ENCODE results near the gene SLCO2A1.

Gene SLCO2A1

GRCh38 chr3:134060561-134061385 lies 31.0 kb upstream of the SLCO2A1 start:
- no peak for DNase-seq

- DNase-seq = no peak
These were observed 30.2 kb upstream of the SLCO2A1 start for GRCh38 chr3:134059671-134060560.

GRCh38 chr3:134059035-134059601 lies 29.4 kb upstream of the SLCO2A1 start:
- DNase-seq = no peak

DNA sequence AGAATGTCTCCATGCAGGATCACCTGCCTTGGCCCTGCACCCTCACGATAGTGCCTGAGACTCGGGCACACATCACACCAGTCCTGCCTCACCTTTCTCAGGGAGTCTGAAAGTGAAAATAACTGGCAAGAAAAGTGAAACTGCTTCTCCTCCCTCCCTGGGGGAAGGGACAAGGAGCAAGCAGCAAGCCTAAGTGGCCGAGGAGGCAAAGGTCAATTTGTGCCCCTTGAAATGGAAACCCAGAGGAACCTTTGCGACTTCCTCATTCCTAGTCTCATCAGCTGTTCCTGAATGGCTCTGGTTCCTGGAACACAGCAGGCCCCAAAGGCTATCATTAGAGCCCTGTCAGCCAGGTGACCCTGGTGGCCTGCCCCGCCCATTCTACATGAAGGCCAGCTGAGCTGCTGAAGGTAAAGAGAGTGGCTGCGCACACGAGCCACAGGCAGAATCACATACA lies 28.0 kb upstream of the SLCO2A1 start:
- no peak for DNase-seq

DNA sequence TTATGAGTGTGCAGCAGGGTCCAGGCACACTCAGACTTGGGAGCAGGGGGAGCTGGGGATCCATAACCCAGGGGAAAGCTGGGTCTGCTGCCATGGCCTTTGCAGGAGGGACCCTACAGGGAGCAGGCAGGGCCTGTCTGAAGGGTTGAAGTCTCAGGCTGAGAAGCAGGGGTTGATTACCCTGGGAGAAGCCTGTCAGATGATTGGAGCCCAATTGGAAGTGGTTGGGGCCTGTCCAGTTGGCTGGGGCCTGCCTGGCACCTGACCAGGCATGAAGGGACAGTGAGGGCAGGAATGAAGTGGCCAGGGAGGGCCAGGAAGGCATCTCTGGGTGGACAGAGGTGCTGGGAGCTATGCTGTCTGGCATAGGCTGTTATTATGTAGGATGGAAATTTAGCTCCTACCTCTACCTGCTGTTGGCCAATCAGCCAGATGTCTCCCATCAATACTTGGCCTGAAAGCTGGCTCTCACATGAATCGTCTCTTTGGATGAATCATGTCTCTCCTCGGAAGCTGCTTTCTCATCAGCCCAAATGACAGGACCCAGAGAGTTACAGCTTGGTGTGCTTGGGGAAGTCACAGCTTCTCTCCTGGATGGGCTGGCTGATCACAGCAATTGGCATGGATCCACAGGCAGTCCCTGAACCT lies 27.4 kb upstream of the SLCO2A1 start:
- no peak for DNase-seq

- DNase-seq = no peak
These were observed 26.8 kb upstream of the SLCO2A1 start for GRCh38 chr3:134056464-134056891.

GRCh38 chr3:134055661-134056060 lies 25.9 kb upstream of the SLCO2A1 start:
- DNase-seq = no peak

DNA sequence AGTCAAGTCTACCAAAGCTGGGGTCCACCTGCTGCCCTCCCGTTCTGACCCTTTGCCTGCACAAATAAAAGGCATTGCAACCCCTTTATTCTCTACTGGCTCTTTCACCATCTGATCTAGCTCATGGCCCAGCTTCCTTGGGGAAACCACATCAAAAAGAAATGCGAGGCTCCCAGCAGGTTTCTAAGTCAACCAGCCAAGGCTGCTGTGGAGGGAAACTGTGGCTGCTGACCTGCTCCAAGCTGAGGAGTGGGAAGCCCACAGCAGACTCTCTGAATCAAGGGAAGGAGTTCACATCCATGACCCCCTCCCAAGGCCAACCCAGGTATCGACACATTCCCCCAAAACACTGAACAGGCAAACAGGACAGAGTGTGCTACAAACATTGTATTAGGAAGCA lies 25.2 kb upstream of the SLCO2A1 start:
- DNase-seq = no peak

DNA sequence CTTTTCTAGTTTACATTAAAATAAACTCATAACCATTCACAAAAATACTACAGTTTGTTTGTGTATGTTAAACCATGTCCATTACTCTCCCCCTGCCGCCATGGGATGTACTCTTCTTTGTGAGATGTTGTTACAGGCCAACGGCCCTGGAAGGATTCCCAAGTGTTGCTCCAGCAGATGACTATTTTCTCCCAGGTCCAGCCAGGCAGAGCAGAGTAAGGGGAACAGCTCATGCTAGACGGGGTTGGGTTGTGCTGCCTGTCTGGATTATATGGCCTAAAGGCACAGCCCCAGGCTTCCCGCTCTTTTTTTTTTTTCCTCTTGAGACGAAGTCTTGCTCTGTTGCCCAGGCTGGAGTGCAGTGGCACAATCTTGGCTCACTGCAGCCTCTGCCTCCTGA lies 24.5 kb upstream of the SLCO2A1 start:
- DNase-seq = no peak

DNA sequence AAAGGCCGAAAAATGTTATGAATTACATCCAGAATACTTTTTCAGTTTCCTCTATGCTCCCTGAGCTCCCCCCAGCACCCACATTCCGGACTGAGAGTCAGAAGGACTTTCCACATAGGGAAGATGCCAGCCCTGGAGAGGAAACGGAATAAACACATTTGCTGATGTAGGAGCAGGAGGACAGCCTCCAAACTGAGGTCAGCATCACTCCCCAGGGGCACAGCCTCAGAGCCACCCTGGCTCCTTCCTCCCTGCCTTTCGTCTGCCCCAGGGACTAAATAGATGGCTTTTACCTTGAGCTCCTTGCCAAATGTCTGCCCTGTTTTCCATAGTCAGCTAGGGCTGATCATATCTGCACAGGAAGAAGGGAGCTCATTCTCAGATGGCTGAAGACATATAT lies 22.6 kb upstream of the SLCO2A1 start:
- DNase-seq = no peak

GRCh38 chr3:134049676-134050075 lies 20.0 kb upstream of the SLCO2A1 start:
- DNase-seq = no peak

- DNase-seq = no peak
These were observed 18.7 kb upstream of the SLCO2A1 start for GRCh38 chr3:134048278-134048996.

- no peak for DNase-seq
These were observed 14.7 kb upstream of the SLCO2A1 start for GRCh38 chr3:134044459-134044858.

DNA sequence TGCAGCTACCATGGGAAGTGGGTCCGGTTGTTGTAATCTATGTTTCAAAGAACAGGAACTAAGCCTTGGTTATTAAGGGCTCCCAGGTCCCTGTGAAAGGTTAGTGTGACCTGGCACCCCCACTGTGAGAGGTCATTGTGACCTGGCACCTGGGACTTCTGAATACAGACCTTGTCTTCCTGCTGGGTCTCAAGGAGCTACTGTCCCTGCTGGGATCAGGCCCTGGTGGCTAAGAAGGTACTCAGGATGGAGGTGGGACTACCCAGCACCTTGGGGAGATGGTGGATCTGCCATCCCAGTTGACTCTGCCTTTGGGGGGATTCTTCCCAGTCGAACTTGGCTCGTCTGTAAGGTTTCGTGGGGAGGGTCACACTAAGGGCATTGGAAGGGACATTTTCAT lies 10.3 kb upstream of the SLCO2A1 start:
- no peak for DNase-seq

DNA sequence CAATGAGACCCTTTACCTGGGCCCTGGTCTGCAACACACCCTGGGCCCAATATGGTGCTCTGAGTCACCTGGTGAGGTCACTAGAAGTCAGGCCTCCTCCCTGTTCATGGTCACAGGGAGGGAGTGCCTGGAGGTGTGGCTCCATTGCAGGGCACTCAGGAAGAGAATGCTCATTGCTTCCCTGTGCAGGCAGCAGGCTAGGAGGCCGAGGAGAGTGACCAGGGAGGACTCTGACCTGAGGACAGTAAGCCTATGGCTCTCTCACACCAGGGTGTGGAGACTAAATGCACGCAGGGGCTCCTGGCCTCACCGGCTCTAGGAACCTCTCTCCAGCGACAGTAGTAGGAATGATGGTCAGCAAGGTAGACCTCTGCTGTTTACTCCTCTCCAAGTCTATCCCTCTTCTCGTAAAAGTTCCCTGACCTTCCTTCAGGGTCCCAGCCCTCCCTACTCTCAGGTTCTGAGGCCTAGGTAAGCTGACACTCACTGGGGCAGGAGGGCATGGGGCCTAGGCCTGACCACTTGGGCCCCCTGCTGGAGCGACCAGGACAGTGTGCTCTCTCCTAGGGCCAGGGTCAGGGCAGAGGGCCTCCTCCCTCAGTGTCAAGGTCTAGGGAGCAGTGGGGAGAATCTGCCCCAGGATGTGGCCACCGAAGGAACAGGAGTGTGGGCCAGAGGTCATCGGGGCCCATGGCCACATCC lies 9.6 kb upstream of the SLCO2A1 start:
- no peak for DNase-seq

GRCh38 chr3:134038716-134039115 lies 9.0 kb upstream of the SLCO2A1 start:
- DNase-seq = no peak

GRCh38 chr3:134038071-134038491 lies 8.4 kb upstream of the SLCO2A1 start:
- no peak for DNase-seq

GRCh38 chr3:134037168-134037567 lies 7.4 kb upstream of the SLCO2A1 start:
- DNase-seq = no peak

- no peak for DNase-seq
These were observed 6.6 kb upstream of the SLCO2A1 start for GRCh38 chr3:134036291-134036690.

- no peak for DNase-seq
These were observed 6.1 kb upstream of the SLCO2A1 start for GRCh38 chr3:134035836-134036235.

GRCh38 chr3:134034005-134034785 lies 4.5 kb upstream of the SLCO2A1 start:
- DNase-seq = no peak

Measured in CD4-positive, alpha-beta T cell treated with Interleukin-10 for 1 hour (primary cell).